CD8-positive, alpha-beta memory T cell (primary cell): ENCODE results near the gene GBP5. TPM values are rescaled to one million over a fixed set of nuclear protein-coding genes. Genes with fewer than 3 reads are reported as not detected.
A peak's percentile ranks its signal among the peaks of the same experiment; 100 is the strongest.

Source experiments
- CTCF ChIA-PET: fragments of 350-600 bp; sonication (Branson Sonifier 250); formaldehyde crosslinking; loops from one replicate; lab custom pipeline; 2021; ENCODE audit warnings: antibody characterized with exemption; lab: Charles Lee
- POLR2A ChIA-PET: fragments of 350-600 bp; sonication (Branson Sonifier 250); formaldehyde crosslinking; loops from one replicate; lab custom pipeline; 2021; ENCODE audit warnings: antibody characterized with exemption; lab: Charles Lee
- DNase-seq, 5 donors: peaks; one replicate each; pipeline versions ENCODE4 v3.0.0 to v3.0.0-alpha.2; 2020 to 2022; ENCODE audit warnings: mixed read lengths in 1 of 5
- H3K27ac ChIP-seq: one replicate; pipeline ENCODE4 v1.7.0; 2013; ENCODE audit warnings: low read depth, mild to moderate bottlenecking, low read length, moderate library complexity
- H3K27me3 ChIP-seq: 2 replicates; pipeline ENCODE4 v1.7.0; 2013; ENCODE audit warnings: low read length, mild to moderate bottlenecking; ENCODE audit not compliant: insufficient read depth, poor library complexity, severe bottlenecking
- H3K36me3 ChIP-seq: 2 replicates; pipeline ENCODE4 v1.7.0; 2013; ENCODE audit warnings: mild to moderate bottlenecking, low read length, moderate library complexity; ENCODE audit not compliant: insufficient read depth
- H3K4me1 ChIP-seq: 2 replicates; pipeline ENCODE4 v1.7.0; 2013; ENCODE audit warnings: mild to moderate bottlenecking, low read length, moderate library complexity; ENCODE audit not compliant: insufficient read depth
- H3K4me3 ChIP-seq: 2 replicates; pipeline ENCODE4 v1.7.0; 2013; ENCODE audit warnings: mild to moderate bottlenecking, low read length
- H3K9me3 ChIP-seq: 2 replicates; pipeline ENCODE4 v1.7.0; 2013; ENCODE audit warnings: mild to moderate bottlenecking, low read length
- H3K27ac Mint-ChIP-seq, 8 donors: one replicate each; pipeline ENCODE4 v1.8.0; 2020 to 2021; ENCODE audit warnings: mixed read lengths in 8 of 8, mild to moderate bottlenecking in 6 of 8, inconsistent platforms in 3 of 8, moderate library complexity in 3 of 8
- H3K27me3 Mint-ChIP-seq, 2 donors: one replicate each; pipeline ENCODE4 v1.8.0; 2020 to 2021; ENCODE audit warnings: mixed read lengths in 2 of 2, mild to moderate bottlenecking in 1 of 2, moderate library complexity in 1 of 2
- H3K36me3 Mint-ChIP-seq, 3 donors: one replicate each; pipeline ENCODE4 v1.8.0; 2020 to 2021; ENCODE audit warnings: mixed read lengths in 3 of 3, inconsistent platforms in 1 of 3, mild to moderate bottlenecking in 1 of 3
- H3K4me1 Mint-ChIP-seq, 3 donors: one replicate each; pipeline ENCODE4 v1.8.0; 2020 to 2021; ENCODE audit warnings: mixed read lengths in 3 of 3, inconsistent platforms in 1 of 3, mild to moderate bottlenecking in 1 of 3
- H3K4me3 Mint-ChIP-seq, 7 donors: one replicate each; pipeline ENCODE4 v1.8.0; 2020 to 2021; ENCODE audit warnings: mixed read lengths in 7 of 7, mild to moderate bottlenecking in 6 of 7, moderate library complexity in 4 of 7, inconsistent platforms in 2 of 7
- H3K9me3 Mint-ChIP-seq, 5 donors: one replicate each; pipeline ENCODE4 v1.8.0; 2020 to 2022; ENCODE audit warnings: mixed read lengths in 5 of 5, mild to moderate bottlenecking in 3 of 5, moderate library complexity in 2 of 5, inconsistent platforms in 1 of 5
- polyA plus RNA-seq: library from polyadenylated mRNA; unstranded; fragments of 300-500 nt; fragmentation: Illumina TruSeq; gene quantifications from one replicate; pipeline ENCODE4 v1.2.3, GENCODE V29; 2021
- total RNA-seq, 2 experiments: library from RNA; stranded (reverse); gene quantifications; one replicate each; pipeline ENCODE4 v1.2.3, GENCODE V29; 2021

Gene GBP5
- total and polyA plus RNA-seq, 3 experiments from 2014 or later: 67.2 to 180 (median 74.5) TPM

GRCh38 chr1:89270423-89270822 is 2.2 kb downstream of the GBP5 start:
- no peaks in the 10 kb centered on the region for H3K27me3 Mint-ChIP-seq
- CTCF ChIA-PET: interaction anchor here (6.4 kb wide), 1 partner anchor 88 kb away, joined by 23 read pairs; no protein-coding TSS in a partner anchor
- H3K9me3 Mint-ChIP-seq: peaks cover 3 to 7% (median 5%) of the 10 kb centered on the region in 5 donors
- H3K4me1 Mint-ChIP-seq: peaks cover 60 to 82% (median 75%) of the 10 kb centered on the region in 3 donors
- peak overlapping the region; percentile 98 to 100 (median 99) for H3K4me3 Mint-ChIP-seq
- H3K27ac Mint-ChIP-seq: peak overlapping the region; percentile 74 to 98 (median 96)
- Histone ChIP-seq H3K27me3 (no peaks in the 10 kb centered on the region), H3K9me3 (no peaks in the 10 kb centered on the region), H3K36me3 (peaks cover 18% of the 10 kb centered on the region), H3K4me1 (peaks cover 38% of the 10 kb centered on the region), H3K4me3 (peak overlapping the region; percentile 61), H3K27ac (peak overlapping the region; percentile 28)
- POLR2A ChIA-PET: interaction anchor here (0.9 to 1.1 kb wide), 4 partner anchors 9 to 84 kb away, joined by 3 read pairs; no protein-coding TSS in a partner anchor
- no peak for DNase-seq
- peaks cover 46 to 73% (median 56%) of the 10 kb centered on the region in 3 donors for H3K36me3 Mint-ChIP-seq

- Histone ChIP-seq H3K27ac (peak overlapping the region; percentile 2), H3K4me1 (peaks cover 31% of the 10 kb centered on the region), H3K36me3 (peaks cover 23% of the 10 kb centered on the region), H3K27me3 (no peaks in the 10 kb centered on the region), H3K4me3 (peak overlapping the region; percentile 35), H3K9me3 (no peaks in the 10 kb centered on the region)
- ChIA-PET CTCF (interaction anchor here (1.0 to 6.4 kb wide), 2 partner anchors 19 to 89 kb away, joined by 3 to 23 read pairs; no protein-coding TSS in a partner anchor), POLR2A (no interaction called here)
- no peak for DNase-seq
- Mint-ChIP-seq H3K4me1 (peaks cover 54 to 79% (median 75%) of the 10 kb centered on the region in 3 donors), H3K27me3 (no peaks in the 10 kb centered on the region), H3K9me3 (peaks cover 3 to 6% (median 5%) of the 10 kb centered on the region in 5 donors), H3K4me3 (peak overlapping the region; percentile 98 to 100 (median 99)), H3K36me3 (peaks cover 52 to 84% (median 62%) of the 10 kb centered on the region in 3 donors), H3K27ac (peak overlapping the region; percentile 56 to 95 (median 83))
These were observed 3.4 kb downstream of the GBP5 start for GRCh38 chr1:89269277-89269676.

GRCh38 chr1:89262643-89263042 is 10.0 kb downstream of the GBP5 start:
- H3K27me3 ChIP-seq: no peaks in the 10 kb centered on the region
- H3K27ac ChIP-seq: no peak overlapping the region
- ChIA-PET CTCF (no interaction called here), POLR2A (no interaction called here)
- Mint-ChIP-seq H3K27me3 (no peaks in the 10 kb centered on the region), H3K4me1 (peaks cover 84 to 94% (median 89%) of the 10 kb centered on the region in 3 donors), H3K4me3 (peak overlapping the region; percentile 23 to 90 (median 75)), H3K27ac (peak overlapping the region; percentile 76 to 96 (median 86)), H3K36me3 (peaks cover 41 to 85% (median 59%) of the 10 kb centered on the region in 3 donors), H3K9me3 (no peaks in the 10 kb centered on the region)
- H3K9me3 ChIP-seq: no peaks in the 10 kb centered on the region
- peaks cover 75% of the 10 kb centered on the region for H3K4me1 ChIP-seq
- DNase-seq: no peak
- H3K4me3 ChIP-seq: no peak overlapping the region
- peaks cover 56% of the 10 kb centered on the region for H3K36me3 ChIP-seq

GRCh38 chr1:89261926-89262515 is 10.6 kb downstream of the GBP5 start:
- Mint-ChIP-seq H3K36me3 (peaks cover 38 to 81% (median 55%) of the 10 kb centered on the region in 3 donors), H3K4me1 (peaks cover 81 to 94% (median 87%) of the 10 kb centered on the region in 3 donors), H3K27ac (peak overlapping the region; percentile 76 to 96 (median 88)), H3K27me3 (no peaks in the 10 kb centered on the region), H3K9me3 (peaks cover 0 to 3% (median 2%) of the 10 kb centered on the region in 5 donors), H3K4me3 (peak overlapping the region; percentile 7 to 90 (median 75))
- ChIA-PET POLR2A (no interaction called here), CTCF (interaction anchor here (1.8 kb wide), 1 partner anchor 11 kb away, joined by 6 read pairs; the partner anchor contains the start of gene GBP5)
- Histone ChIP-seq H3K27me3 (no peaks in the 10 kb centered on the region), H3K9me3 (no peaks in the 10 kb centered on the region), H3K4me1 (peaks cover 73% of the 10 kb centered on the region), H3K4me3 (peak overlapping the region; percentile 12), H3K36me3 (peaks cover 50% of the 10 kb centered on the region), H3K27ac (no peak overlapping the region)
- DNase-seq: no peak

- H3K27ac Mint-ChIP-seq: peak overlapping the region; percentile 66 to 99 (median 88)
- Histone ChIP-seq H3K27ac (no peak overlapping the region), H3K36me3 (peaks cover 39% of the 10 kb centered on the region), H3K9me3 (no peaks in the 10 kb centered on the region), H3K27me3 (no peaks in the 10 kb centered on the region), H3K4me3 (no peak overlapping the region), H3K4me1 (peaks cover 67% of the 10 kb centered on the region)
- ChIA-PET CTCF (interaction anchor here (1.0 to 1.8 kb wide), 5 partner anchors 12 to 98 kb away, joined by 3 to 6 read pairs (median 3); partner anchors contain the start of gene GBP5), POLR2A (interaction anchor here (0.7 to 1.2 kb wide), 3 partner anchors 10 to 26 kb away, joined by 3 read pairs; partner anchors contain the start of gene GBP5)
- H3K36me3 Mint-ChIP-seq: peaks cover 40 to 76% (median 49%) of the 10 kb centered on the region in 3 donors
- peaks cover 0 to 5% (median 4%) of the 10 kb centered on the region in 5 donors for H3K9me3 Mint-ChIP-seq
- H3K4me3 Mint-ChIP-seq: peak overlapping the region; percentile 33 to 90 (median 74)
- no peaks in the 10 kb centered on the region for H3K27me3 Mint-ChIP-seq
- peaks cover 75 to 92% (median 81%) of the 10 kb centered on the region in 3 donors for H3K4me1 Mint-ChIP-seq
- no peak for DNase-seq
These were observed 11.9 kb downstream of the GBP5 start for GRCh38 chr1:89260566-89261255.

GRCh38 chr1:89260042-89260441 is 12.6 kb downstream of the GBP5 start:
- ChIA-PET CTCF (interaction anchor here (1.0 to 2.6 kb wide), 5 partner anchors 13 to 98 kb away, joined by 3 to 9 read pairs (median 4); partner anchors contain the start of gene GBP5), POLR2A (interaction anchor here (0.9 to 1.2 kb wide), 2 partner anchors 8 to 27 kb away, joined by 3 read pairs; no protein-coding TSS in a partner anchor)
- Mint-ChIP-seq H3K27ac (peak overlapping the region; percentile 83 to 99 (median 91)), H3K36me3 (peaks cover 43 to 72% (median 50%) of the 10 kb centered on the region in 3 donors), H3K4me1 (peaks cover 75 to 88% (median 81%) of the 10 kb centered on the region in 3 donors), H3K27me3 (no peaks in the 10 kb centered on the region), H3K4me3 (peak overlapping the region; percentile 60 to 90 (median 76)), H3K9me3 (peaks cover 0 to 5% (median 4%) of the 10 kb centered on the region in 5 donors)
- Histone ChIP-seq H3K4me1 (peaks cover 67% of the 10 kb centered on the region), H3K36me3 (peaks cover 38% of the 10 kb centered on the region), H3K9me3 (no peaks in the 10 kb centered on the region), H3K27ac (peak overlapping the region; percentile 29), H3K4me3 (peak overlapping the region; percentile 14), H3K27me3 (no peaks in the 10 kb centered on the region)
- DNase-seq: no peak

GRCh38 chr1:89259283-89259971 is 13.2 kb downstream of the GBP5 start:
- Mint-ChIP-seq H3K4me1 (peaks cover 73 to 87% (median 80%) of the 10 kb centered on the region in 3 donors), H3K4me3 (peak overlapping the region; percentile 60 to 90 (median 76)), H3K36me3 (peaks cover 42 to 72% (median 48%) of the 10 kb centered on the region in 3 donors), H3K27me3 (no peaks in the 10 kb centered on the region), H3K27ac (peak overlapping the region; percentile 83 to 99 (median 91)), H3K9me3 (peaks cover under 1 to 5% (median 4%) of the 10 kb centered on the region in 5 donors)
- POLR2A ChIA-PET: interaction anchor here (0.6 to 1.2 kb wide), 3 partner anchors 9 to 27 kb away, joined by 3 read pairs; no protein-coding TSS in a partner anchor
- Histone ChIP-seq H3K4me1 (peaks cover 62% of the 10 kb centered on the region), H3K27me3 (no peaks in the 10 kb centered on the region), H3K4me3 (peak overlapping the region; percentile 14), H3K9me3 (no peaks in the 10 kb centered on the region), H3K27ac (peak overlapping the region; percentile 29), H3K36me3 (peaks cover 33% of the 10 kb centered on the region)
- CTCF ChIA-PET: interaction anchor here (1.4 to 2.6 kb wide), 5 partner anchors 15 to 99 kb away, joined by 4 to 9 read pairs (median 4); no protein-coding TSS in a partner anchor
- DNase-seq: peak; percentile 27 to 73 (median 34)
